ENCODE measurements around the gene TEKTIP1. TPM values are rescaled to one million over a fixed set of nuclear protein-coding genes. Genes with fewer than 3 reads are reported as not detected.
"Not testable (repeated sequence)": the region's sequence is repeated elsewhere in the genome, so short reads cannot be mapped to it uniquely, and the experiment has no call there.

Gene TEKTIP1
- total RNA-seq, 2 donors from 2014 or later, result 0.41 to 5.3 TPM

- DNase-seq (ENCODE audit: low spot score), result no peak
- Histone ChIP-seq H3K4me1 (replicated peaks) (no peaks in the 10 kb centered on the region), H3K27me3 (replicated peaks; ENCODE audit: insufficient read depth) (no peaks in the 10 kb centered on the region), H3K9me3 (no peaks in the 10 kb centered on the region), H3K4me3 (no peak overlapping the region), H3K27ac (no peak overlapping the region), H3K36me3 (peaks cover 21 to 25% of the 10 kb centered on the region in 2 donors)
- no peak for TF ChIP-seq POLR2A (IDR thresholded peaks at IDR 0.05)
- TF ChIP-seq, protein P1, sequence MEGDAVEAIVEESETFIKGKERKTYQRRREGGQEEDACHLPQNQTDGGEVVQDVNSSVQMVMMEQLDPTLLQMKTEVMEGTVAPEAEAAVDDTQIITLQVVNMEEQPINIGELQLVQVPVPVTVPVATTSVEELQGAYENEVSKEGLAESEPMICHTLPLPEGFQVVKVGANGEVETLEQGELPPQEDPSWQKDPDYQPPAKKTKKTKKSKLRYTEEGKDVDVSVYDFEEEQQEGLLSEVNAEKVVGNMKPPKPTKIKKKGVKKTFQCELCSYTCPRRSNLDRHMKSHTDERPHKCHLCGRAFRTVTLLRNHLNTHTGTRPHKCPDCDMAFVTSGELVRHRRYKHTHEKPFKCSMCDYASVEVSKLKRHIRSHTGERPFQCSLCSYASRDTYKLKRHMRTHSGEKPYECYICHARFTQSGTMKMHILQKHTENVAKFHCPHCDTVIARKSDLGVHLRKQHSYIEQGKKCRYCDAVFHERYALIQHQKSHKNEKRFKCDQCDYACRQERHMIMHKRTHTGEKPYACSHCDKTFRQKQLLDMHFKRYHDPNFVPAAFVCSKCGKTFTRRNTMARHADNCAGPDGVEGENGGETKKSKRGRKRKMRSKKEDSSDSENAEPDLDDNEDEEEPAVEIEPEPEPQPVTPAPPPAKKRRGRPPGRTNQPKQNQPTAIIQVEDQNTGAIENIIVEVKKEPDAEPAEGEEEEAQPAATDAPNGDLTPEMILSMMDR (IDR thresholded peaks at IDR 0.05), result no peak
- intact Hi-C loops (cut with DNase I), result no loop called here
- 97% methylated on average over 14 of the region's 14 CpGs for WGBS
These were observed 10.9 kb upstream of the TEKTIP1 start for GRCh38 chr19:3528080-3528479.

DNA sequence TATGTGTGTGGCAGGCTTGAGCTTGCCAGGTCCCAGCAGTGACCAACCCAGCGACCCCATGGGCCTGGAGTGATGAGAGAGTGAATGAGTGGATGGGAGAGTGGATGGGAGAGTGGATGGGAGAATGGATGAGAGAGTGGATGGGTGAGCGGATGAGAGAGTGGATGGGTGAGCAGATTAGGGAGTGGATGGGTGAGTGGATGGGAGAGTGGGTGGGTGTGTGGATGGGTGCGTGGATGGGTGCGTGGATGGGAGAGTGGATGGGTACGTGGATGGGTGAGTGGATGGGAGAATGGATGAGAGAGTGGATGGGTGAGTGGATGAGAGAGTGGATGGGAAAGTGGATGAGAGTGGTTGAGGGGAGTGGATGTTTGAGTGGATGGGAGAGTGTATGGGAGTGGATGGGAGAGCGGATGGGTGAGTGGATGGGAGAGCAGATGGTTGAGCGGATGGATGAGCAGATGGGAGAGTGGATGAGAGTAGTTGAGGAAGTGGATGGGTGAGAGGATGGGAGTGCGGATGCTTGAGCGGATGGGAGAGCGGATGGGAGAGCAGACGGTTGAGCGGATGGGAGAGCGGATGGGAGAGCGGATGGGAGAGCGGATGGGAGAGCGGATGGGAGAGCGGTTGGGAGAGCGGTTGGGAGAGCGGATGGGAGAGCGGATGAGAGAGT is 10.3 kb upstream of the TEKTIP1 start:
- TF ChIP-seq POLR2AphosphoS5 (IDR thresholded peaks at IDR 0.05) (no peak), POLR2A (IDR thresholded peaks at IDR 0.05) (no peak)
- TF ChIP-seq, protein P1 (IDR thresholded peaks at IDR 0.05), result no peak
- H3K9me3 ChIP-seq, result no peaks in the 10 kb centered on the region
- no peak overlapping the region for H3K4me3 ChIP-seq
- no peak overlapping the region for H3K27ac ChIP-seq
- H3K27me3 ChIP-seq (replicated peaks; ENCODE audit: insufficient read depth), result no peaks in the 10 kb centered on the region
- peaks cover 21 to 31% of the 10 kb centered on the region in 2 donors for H3K36me3 ChIP-seq
- WGBS, result 93% methylated on average over 20 of the region's 20 CpGs
- no peak for DNase-seq (ENCODE audit: low spot score)
- intact Hi-C loops (cut with DNase I), result no loop called here
- H3K4me1 ChIP-seq (replicated peaks), result no peaks in the 10 kb centered on the region

- H3K27me3 ChIP-seq (replicated peaks; ENCODE audit: insufficient read depth); H3K27ac ChIP-seq; DNase-seq (ENCODE audit: low spot score); H3K4me1 ChIP-seq (replicated peaks); intact Hi-C loops (cut with DNase I); H3K4me3 ChIP-seq; H3K9me3 ChIP-seq: not testable (repeated sequence)
- 94% methylated on average over 7 of the region's 7 CpGs for WGBS
- H3K36me3 ChIP-seq, result peaks cover 21 to 32% of the 10 kb centered on the region in 2 donors
These were observed 9.7 kb upstream of the TEKTIP1 start for GRCh38 chr19:3529299-3529698.

DNA sequence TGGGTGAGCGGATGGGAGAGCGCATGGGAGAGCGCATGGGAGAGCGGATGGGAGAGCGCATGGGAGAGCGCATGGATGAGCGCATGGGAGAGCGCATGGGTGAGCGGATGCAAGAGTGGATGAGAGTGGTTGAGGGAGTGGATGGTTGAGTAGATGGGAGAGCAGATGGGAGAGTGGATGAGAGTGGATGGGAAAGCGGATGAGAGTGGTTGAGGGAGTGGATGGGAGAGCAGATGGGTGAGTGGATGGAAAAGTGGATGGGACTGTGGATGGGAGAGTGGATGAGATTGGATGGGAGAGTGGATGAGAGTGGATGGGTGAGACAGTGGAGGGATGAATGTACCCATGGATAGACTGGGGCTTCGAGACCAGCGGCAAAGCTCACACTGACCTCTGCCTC is 8.6 kb upstream of the TEKTIP1 start:
- intact Hi-C loops (cut with DNase I), result no loop called here
- peaks cover 21 to 32% of the 10 kb centered on the region in 2 donors for H3K36me3 ChIP-seq
- H3K27ac ChIP-seq, result no peak overlapping the region
- WGBS, result 93% methylated on average over 12 of the region's 12 CpGs
- H3K4me3 ChIP-seq, result no peak overlapping the region
- no peaks in the 10 kb centered on the region for H3K4me1 ChIP-seq (replicated peaks)
- H3K9me3 ChIP-seq, result no peaks in the 10 kb centered on the region
- DNase-seq (ENCODE audit: low spot score), result no peak
- no peaks in the 10 kb centered on the region for H3K27me3 ChIP-seq (replicated peaks; ENCODE audit: insufficient read depth)
- no peak for TF ChIP-seq POLR2A (IDR thresholded peaks at IDR 0.05)
- TF ChIP-seq, protein P1 (IDR thresholded peaks at IDR 0.05), result no peak
- TF ChIP-seq POLR2AphosphoS5 (IDR thresholded peaks at IDR 0.05), result no peak

DNA sequence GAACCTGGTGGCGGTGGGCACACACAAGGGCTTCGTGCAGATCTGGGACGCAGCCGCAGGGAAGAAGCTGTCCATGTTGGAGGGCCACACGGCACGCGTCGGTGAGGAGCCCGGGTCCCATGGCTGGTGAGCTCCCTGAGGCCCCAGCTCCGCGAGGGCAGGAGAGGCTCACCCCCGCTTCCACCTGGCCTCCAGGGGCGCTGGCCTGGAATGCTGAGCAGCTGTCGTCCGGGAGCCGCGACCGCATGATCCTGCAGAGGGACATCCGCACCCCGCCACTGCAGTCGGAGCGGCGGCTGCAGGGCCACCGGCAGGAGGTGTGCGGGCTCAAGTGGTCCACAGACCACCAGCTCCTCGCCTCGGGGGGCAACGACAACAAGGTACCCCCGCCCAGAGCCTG is 7.3 kb upstream of the TEKTIP1 start:
- H3K27ac ChIP-seq, result no peak overlapping the region
- no peak overlapping the region for H3K4me3 ChIP-seq
- DNase-seq (ENCODE audit: low spot score), result no peak
- TF ChIP-seq POLR2AphosphoS5 (IDR thresholded peaks at IDR 0.05) (no peak), POLR2A (IDR thresholded peaks at IDR 0.05) (no peak)
- TF ChIP-seq, protein P1 (IDR thresholded peaks at IDR 0.05), result no peak
- no peaks in the 10 kb centered on the region for H3K4me1 ChIP-seq (replicated peaks)
- H3K27me3 ChIP-seq (replicated peaks; ENCODE audit: insufficient read depth), result no peaks in the 10 kb centered on the region
- 85% methylated on average over 28 of the region's 29 CpGs for WGBS
- peaks cover 21 to 22% of the 10 kb centered on the region in 2 donors for H3K36me3 ChIP-seq
- H3K9me3 ChIP-seq, result no peaks in the 10 kb centered on the region
- intact Hi-C loops (cut with DNase I), result no loop called here
